HCT116 (cell line): ENCODE data around the gene CHD2. TPM values are rescaled to one million over a fixed set of nuclear protein-coding genes. Genes with fewer than 3 reads are reported as not detected.

Experiments
- ATAC-seq: fragments of 200-7000 bp; cut with Tn5 transposase; 2 replicates; pipeline ENCODE4 v1.9.1; 2020; ENCODE audit warnings: mild to moderate bottlenecking, moderate library complexity
- BruUV-seq: library from RNA; stranded (reverse); fragments of 400-500 nt; replicated peaks from 2 replicates; lab custom pipeline; 2021; lab: Mats Ljungman, UMichigan
- CTCF ChIA-PET: fragments of 300-600 bp; sonication (Branson Sonifier 250); formaldehyde crosslinking; loops from one replicate; lab custom pipeline; 2021; ENCODE audit warnings: antibody characterized with exemption; lab: Charles Lee
- POLR2A ChIA-PET: fragments of 300-600, 350-600 bp; sonication (Branson Sonifier 250); formaldehyde crosslinking; loops from one replicate; lab custom pipeline; 2021; ENCODE audit warnings: antibody characterized with exemption; lab: Charles Lee
- RAD21 ChIA-PET, 2 experiments: fragments of 300-600 bp; sonication (Branson Sonifier 250); formaldehyde crosslinking; loops; one replicate each; lab custom pipeline; 2023; ENCODE audit warnings: low total read pairs in 2 of 2; ENCODE audit not compliant: uncharacterized antibody in 2 of 2, unreplicated experiment in 2 of 2, low non-redundant PET in 1 of 2; lab: Charles Lee
- DNase-seq: peaks from one replicate; pipeline ENCODE4 v3.0.0-alpha.2; 2010; ENCODE audit warnings: low read depth, low spot score
- H2AFZ ChIP-seq: fragments of 200-600 bp; shearing (Covaris generic), sonication (generic); 2 replicates; pipeline ENCODE4 v1.6.1; 2017; ENCODE audit warnings: low read depth, mixed run types, mixed read lengths, antibody characterized with exemption, low read length; ENCODE audit not compliant: poor library complexity, severe bottlenecking
- H3K27ac ChIP-seq: 2 replicates; pipeline ENCODE4 v1.5.1; 2012; ENCODE audit warnings: low read depth, low read length
- H3K27me3 ChIP-seq: fragments of 200-600 bp; sonication (generic); 2 replicates; pipeline ENCODE4 v1.6.1; 2016; ENCODE audit warnings: mixed run types, low read length, mixed read lengths; ENCODE audit not compliant: insufficient read depth
- H3K36me3 ChIP-seq, 2 experiments: fragments of 200-500 bp in 1 of 2; fragments of 200-600 bp in 1 of 2; sonication (Bioruptor generic) in 1 of 2; sonication (generic) in 1 of 2; 2 replicates each; pipeline versions ENCODE4 v1.5.1 to v1.6.1; 2014 to 2016; ENCODE audit warnings: low read length in 2 of 2, inconsistent platforms in 1 of 2, mixed read lengths in 1 of 2, mixed run types in 1 of 2; ENCODE audit not compliant: insufficient read depth in 2 of 2, control insufficient read depth in 1 of 2
- H3K4me1 ChIP-seq, 2 experiments: fragments of 200-600 bp in 1 of 2; sonication (generic) in 1 of 2; 2 replicates each; pipeline versions ENCODE4 v1.5.1 to v1.6.1; 2012 to 2017; ENCODE audit warnings: low read length in 2 of 2, inconsistent platforms in 1 of 2, mild to moderate bottlenecking in 1 of 2, mixed read lengths in 1 of 2, mixed run types in 1 of 2, moderate library complexity in 1 of 2; ENCODE audit not compliant: insufficient read depth in 2 of 2, control insufficient read depth in 1 of 2
- H3K4me2 ChIP-seq: fragments of 200-600 bp; sonication (generic); 2 replicates; pipeline ENCODE4 v1.6.1; 2017; ENCODE audit warnings: mixed run types, low read length, mixed read lengths
- H3K4me3 ChIP-seq, 2 experiments: fragments of 200-600 bp in 1 of 2; sonication (generic) in 1 of 2; replicated peaks in 1 of 2; 2 replicates each; pipeline ENCODE4 v1.5.1; 2011 to 2016; ENCODE audit warnings: low read length in 2 of 2, control low read depth in 1 of 2, low read depth in 1 of 2, mild to moderate bottlenecking in 1 of 2, mixed read lengths in 1 of 2, mixed run types in 1 of 2
- H3K79me2 ChIP-seq: fragments of 200-600 bp; sonication (generic); 2 replicates; pipeline ENCODE4 v1.6.1; 2017; ENCODE audit warnings: mild to moderate bottlenecking, mixed run types, low read length, moderate library complexity, mixed read lengths; ENCODE audit not compliant: insufficient read depth
- H3K9ac ChIP-seq: fragments of 200-600 bp; sonication (generic); 2 replicates; pipeline ENCODE4 v1.6.1; 2016; ENCODE audit warnings: low read length, mixed read lengths
- H3K9me2 ChIP-seq: fragments of 200-600 bp; sonication (generic), shearing (Covaris generic); 2 replicates; pipeline ENCODE4 v1.6.1; 2017; ENCODE audit warnings: mixed run types, mild to moderate bottlenecking, moderate library complexity; ENCODE audit not compliant: insufficient read depth
- H3K9me3 ChIP-seq, 2 experiments: fragments of 200-500 bp in 1 of 2; fragments of 200-600 bp in 1 of 2; sonication (Bioruptor generic) in 1 of 2; sonication (generic) in 1 of 2; 2 replicates each; pipeline ENCODE4 v1.6.1; 2014 to 2017; ENCODE audit warnings: low read length in 2 of 2, mixed read lengths in 2 of 2, inconsistent platforms in 1 of 2, low read depth in 1 of 2, mild to moderate bottlenecking in 1 of 2, mixed run types in 1 of 2, moderate library complexity in 1 of 2; ENCODE audit not compliant: control insufficient read depth in 1 of 2, insufficient read depth in 1 of 2
- H4K20me1 ChIP-seq: fragments of 200-600 bp; sonication (generic), shearing (Covaris generic); 2 replicates; pipeline ENCODE4 v1.6.1; 2017; ENCODE audit warnings: mixed run types, mild to moderate bottlenecking, moderate library complexity; ENCODE audit not compliant: insufficient read depth
- CEBPB ChIP-seq: IDR thresholded peaks from 2 replicates; pipeline ENCODE4 v1.6.1; 2012; ENCODE audit warnings: low read depth
- EGR1 ChIP-seq: IDR thresholded peaks from 2 replicates; pipeline ENCODE4 v1.6.1; 2012; ENCODE audit warnings: low read depth
- ELF1 ChIP-seq: IDR thresholded peaks from 2 replicates; pipeline ENCODE4 v1.6.1; 2012; ENCODE audit warnings: low read depth, borderline replicate concordance
- EZH2phosphoT487 ChIP-seq: fragments of 200-600 bp; IDR thresholded peaks from 2 replicates; pipeline ENCODE4 v1.6.1; 2018; ENCODE audit warnings: antibody characterized with exemption, borderline replicate concordance
- JUND ChIP-seq: IDR thresholded peaks from 2 replicates; pipeline ENCODE4 v1.6.1; 2012
- POLR2A ChIP-seq: IDR thresholded peaks from 2 replicates; pipeline ENCODE4 v1.7.0; 2011; ENCODE audit warnings: borderline replicate concordance; ENCODE audit not compliant: insufficient read depth, insufficient read length; ENCODE audit errors: extremely low read depth
- POLR2AphosphoS5 ChIP-seq: IDR thresholded peaks from 2 replicates; pipeline ENCODE4 v1.6.1; 2011; ENCODE audit warnings: mild to moderate bottlenecking, low read depth, low read length, moderate library complexity
- RAD21 ChIP-seq: IDR thresholded peaks from 2 replicates; pipeline ENCODE4 v1.6.1; 2012; ENCODE audit warnings: low read depth, mild to moderate bottlenecking
- SIN3A ChIP-seq: IDR thresholded peaks from 2 replicates; pipeline ENCODE4 v1.6.1; 2012; ENCODE audit warnings: low read depth
- SP1 ChIP-seq: IDR thresholded peaks from 2 replicates; pipeline ENCODE4 v1.6.1; 2012; ENCODE audit warnings: low read depth
- SRF ChIP-seq: IDR thresholded peaks from 2 replicates; pipeline ENCODE4 v1.6.1; 2012; ENCODE audit warnings: low read depth
- TCF7L2 ChIP-seq: IDR thresholded peaks from 2 replicates; pipeline ENCODE4 v1.7.0; 2011; ENCODE audit warnings: borderline replicate concordance, inconsistent platforms; ENCODE audit not compliant: insufficient read depth, insufficient read length; ENCODE audit errors: extremely low read depth
- intact Hi-C: fragments of 100-400 bp; cut with micrococcal nuclease; formaldehyde crosslinking; loops from 2 replicates; pipeline ENCODE4 v1.10.0; 2022
- total RNA-seq: library from RNA; stranded (reverse); gene quantifications from one replicate; pipeline ENCODE4 v1.2.1, GENCODE V29; 2021; ENCODE audit not compliant: unreplicated experiment
- TF ChIP-seq, protein P1 (sequence below): IDR thresholded peaks from 2 replicates; pipeline ENCODE4 v1.6.1; 2012
- TF ChIP-seq, protein P2 (sequence below): IDR thresholded peaks from 2 replicates; pipeline ENCODE4 v1.6.1; 2011; ENCODE audit warnings: mild to moderate bottlenecking, low read length, moderate library complexity; ENCODE audit not compliant: insufficient replicate concordance; ENCODE audit errors: extremely low read depth
- TF ChIP-seq, protein P3 (sequence below), 3 experiments: fragments of 200-600 bp in 1 of 3; sonication (generic) in 1 of 3; IDR thresholded peaks in 2 of 3; conservative IDR thresholded peaks in 1 of 3; 2 replicates each; pipeline ENCODE4 v1.5.1; 2012 to 2017; ENCODE audit warnings: low read depth in 2 of 3, low read length in 2 of 3, antibody characterized with exemption in 1 of 3, borderline replicate concordance in 1 of 3, control low read depth in 1 of 3, mild to moderate bottlenecking in 1 of 3, mixed read lengths in 1 of 3, mixed run types in 1 of 3, moderate library complexity in 1 of 3; ENCODE audit not compliant: insufficient read depth in 1 of 3

The CHD2 gene
- total RNA-seq, 1 experiment from 2014 or later, result 116 TPM

DNA sequence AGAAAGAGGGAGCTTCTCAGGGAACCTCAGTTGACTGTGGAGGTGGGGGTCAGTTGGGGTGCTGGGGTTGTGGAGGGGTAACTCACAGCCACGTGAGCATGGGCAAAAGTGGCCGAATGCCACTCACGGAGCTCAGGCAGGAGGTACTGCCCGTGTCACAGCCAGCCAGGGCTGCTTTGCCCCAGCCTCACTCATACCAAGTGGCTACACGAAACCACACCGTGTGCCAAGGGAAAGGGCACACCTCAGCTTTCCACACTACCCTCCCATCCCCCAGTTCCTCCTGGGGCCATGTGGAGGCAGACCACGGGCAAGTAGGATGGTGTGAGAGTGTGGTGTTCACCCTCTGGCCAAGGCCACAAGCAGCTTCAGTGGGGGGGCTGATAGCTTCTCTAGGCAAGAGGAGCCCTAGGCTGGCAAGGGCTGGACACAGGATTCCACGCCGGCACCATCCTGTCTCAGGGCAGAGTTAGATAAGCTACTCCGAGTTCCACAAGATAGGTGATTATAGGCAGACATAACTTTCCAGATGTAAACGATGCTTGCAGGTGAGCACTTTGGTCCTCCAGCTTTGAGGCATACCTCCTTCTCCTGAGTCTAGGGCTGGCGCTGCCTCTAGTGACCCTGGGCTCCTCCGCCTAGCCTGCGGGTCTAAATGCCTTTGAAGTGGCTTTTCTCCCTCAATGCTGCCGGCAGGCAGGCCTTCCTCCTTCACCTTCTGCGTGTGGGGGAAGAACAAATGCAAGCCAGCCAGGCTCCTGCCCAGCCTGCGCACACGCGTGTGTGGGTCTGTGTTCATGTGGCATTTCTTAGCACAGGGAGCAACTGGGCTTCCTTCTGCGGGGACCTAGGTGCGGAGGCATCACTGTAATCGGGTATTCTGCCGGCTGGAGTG is 163.9 kb downstream of the CHD2 start:
- no peak for DNase-seq
- TF ChIP-seq ELF1, result no peak
- no peak for TF ChIP-seq SP1
- TF ChIP-seq SRF, result no peak
- TF ChIP-seq JUND, result no peak
- no peak for TF ChIP-seq CEBPB
- no peak for TF ChIP-seq EZH2phosphoT487
- TF ChIP-seq, protein P1, sequence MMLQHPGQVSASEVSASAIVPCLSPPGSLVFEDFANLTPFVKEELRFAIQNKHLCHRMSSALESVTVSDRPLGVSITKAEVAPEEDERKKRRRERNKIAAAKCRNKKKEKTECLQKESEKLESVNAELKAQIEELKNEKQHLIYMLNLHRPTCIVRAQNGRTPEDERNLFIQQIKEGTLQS, result no peak
- TF ChIP-seq, all 23 proteins: peak for 0
- BruUV-seq, result no TSS peak
- Histone ChIP-seq H3K4me1 (peaks cover 9 to 19% of the 10 kb centered on the region in 2 experiments), H4K20me1 (no peaks in the 10 kb centered on the region), H3K79me2 (no peaks in the 10 kb centered on the region), H3K36me3 (no peaks in the 10 kb centered on the region), H3K9ac (no peak overlapping the region), H3K9me3 (no peaks in the 10 kb centered on the region), H3K27me3 (no peaks in the 10 kb centered on the region), H3K4me3 (no peak overlapping the region), H3K27ac (no peak overlapping the region), H3K4me2 (no peak overlapping the region), H2AFZ (no peak overlapping the region), H3K9me2 (no peaks in the 10 kb centered on the region)
- RAD21 ChIA-PET, result no interaction called here
- intact Hi-C loops, result no loop called here
- ATAC-seq, result no peak
- CTCF ChIA-PET, result no interaction called here
- POLR2A ChIA-PET, result no interaction called here

DNA sequence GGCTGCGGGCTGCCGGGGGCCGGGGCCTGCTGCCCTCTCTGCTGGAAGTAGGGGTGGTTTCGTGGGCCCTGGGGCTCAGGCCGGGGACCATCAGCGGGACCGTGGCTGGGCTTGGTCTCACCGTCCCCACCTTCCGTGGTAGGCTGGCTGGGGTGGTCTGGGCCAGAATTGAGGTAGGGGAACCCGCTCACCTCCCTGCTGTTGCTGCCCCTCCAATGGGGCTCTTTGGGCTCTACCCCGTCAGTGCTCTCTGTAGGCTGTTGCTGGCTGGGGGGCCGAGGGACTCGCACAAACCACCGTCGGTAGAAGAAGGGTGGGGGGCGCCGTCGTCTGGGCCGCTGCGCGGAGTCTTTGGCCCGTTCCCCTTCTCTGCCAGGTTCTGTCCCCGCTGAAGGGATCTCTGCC is 165.5 kb downstream of the CHD2 start:
- ChIA-PET RAD21 (no interaction called here), CTCF (no interaction called here), POLR2A (no interaction called here)
- H3K4me3 ChIP-seq, result no peak overlapping the region
- H3K27me3 ChIP-seq, result no peaks in the 10 kb centered on the region
- no peaks in the 10 kb centered on the region for H4K20me1 ChIP-seq
- no peak overlapping the region for H3K4me2 ChIP-seq
- H3K9me3 ChIP-seq, result no peaks in the 10 kb centered on the region
- no peaks in the 10 kb centered on the region for H3K36me3 ChIP-seq
- DNase-seq (no peak), ATAC-seq (no peak)
- no peaks in the 10 kb centered on the region for H3K79me2 ChIP-seq
- no peaks in the 10 kb centered on the region for H3K9me2 ChIP-seq
- intact Hi-C loops, result no loop called here
- peaks cover 9 to 19% of the 10 kb centered on the region in 2 experiments for H3K4me1 ChIP-seq
- no peak overlapping the region for H3K27ac ChIP-seq
- no TSS peak for BruUV-seq
- no peak overlapping the region for H2AFZ ChIP-seq
- no peak overlapping the region for H3K9ac ChIP-seq
- TF ChIP-seq TCF7L2 (no peak), POLR2A (no peak), ELF1 (no peak), EZH2phosphoT487 (no peak), SIN3A (no peak), RAD21 (no peak), SRF (no peak), POLR2AphosphoS5 (no peak), EGR1 (no peak)
- TF ChIP-seq, protein P2, sequence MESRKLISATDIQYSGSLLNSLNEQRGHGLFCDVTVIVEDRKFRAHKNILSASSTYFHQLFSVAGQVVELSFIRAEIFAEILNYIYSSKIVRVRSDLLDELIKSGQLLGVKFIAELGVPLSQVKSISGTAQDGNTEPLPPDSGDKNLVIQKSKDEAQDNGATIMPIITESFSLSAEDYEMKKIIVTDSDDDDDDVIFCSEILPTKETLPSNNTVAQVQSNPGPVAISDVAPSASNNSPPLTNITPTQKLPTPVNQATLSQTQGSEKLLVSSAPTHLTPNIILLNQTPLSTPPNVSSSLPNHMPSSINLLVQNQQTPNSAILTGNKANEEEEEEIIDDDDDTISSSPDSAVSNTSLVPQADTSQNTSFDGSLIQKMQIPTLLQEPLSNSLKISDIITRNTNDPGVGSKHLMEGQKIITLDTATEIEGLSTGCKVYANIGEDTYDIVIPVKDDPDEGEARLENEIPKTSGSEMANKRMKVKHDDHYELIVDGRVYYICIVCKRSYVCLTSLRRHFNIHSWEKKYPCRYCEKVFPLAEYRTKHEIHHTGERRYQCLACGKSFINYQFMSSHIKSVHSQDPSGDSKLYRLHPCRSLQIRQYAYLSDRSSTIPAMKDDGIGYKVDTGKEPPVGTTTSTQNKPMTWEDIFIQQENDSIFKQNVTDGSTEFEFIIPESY, result no peak
- TF ChIP-seq, protein P1, result no peak
- TF ChIP-seq, protein P3, sequence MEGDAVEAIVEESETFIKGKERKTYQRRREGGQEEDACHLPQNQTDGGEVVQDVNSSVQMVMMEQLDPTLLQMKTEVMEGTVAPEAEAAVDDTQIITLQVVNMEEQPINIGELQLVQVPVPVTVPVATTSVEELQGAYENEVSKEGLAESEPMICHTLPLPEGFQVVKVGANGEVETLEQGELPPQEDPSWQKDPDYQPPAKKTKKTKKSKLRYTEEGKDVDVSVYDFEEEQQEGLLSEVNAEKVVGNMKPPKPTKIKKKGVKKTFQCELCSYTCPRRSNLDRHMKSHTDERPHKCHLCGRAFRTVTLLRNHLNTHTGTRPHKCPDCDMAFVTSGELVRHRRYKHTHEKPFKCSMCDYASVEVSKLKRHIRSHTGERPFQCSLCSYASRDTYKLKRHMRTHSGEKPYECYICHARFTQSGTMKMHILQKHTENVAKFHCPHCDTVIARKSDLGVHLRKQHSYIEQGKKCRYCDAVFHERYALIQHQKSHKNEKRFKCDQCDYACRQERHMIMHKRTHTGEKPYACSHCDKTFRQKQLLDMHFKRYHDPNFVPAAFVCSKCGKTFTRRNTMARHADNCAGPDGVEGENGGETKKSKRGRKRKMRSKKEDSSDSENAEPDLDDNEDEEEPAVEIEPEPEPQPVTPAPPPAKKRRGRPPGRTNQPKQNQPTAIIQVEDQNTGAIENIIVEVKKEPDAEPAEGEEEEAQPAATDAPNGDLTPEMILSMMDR (IDR thresholded peaks at IDR 0.05 in 2 of 3, conservative IDR thresholded peaks at IDR 0.05 in 1 of 3; ENCODE audit: borderline replicate concordance in 1 of 3, insufficient read depth in 1 of 3, low read depth in 2 of 3, low read length in 2 of 3), result no peak
